BLaER1 treated with 17β-estradiol and CSF1 and Interleukin-3, amounts not matched to agents 10 nM and 100 nM (cell line): ENCODE results near the gene EPHB4.

Experiments
- H3K27ac ChIP-seq, 11 experiments: shearing (Covaris generic); formaldehyde crosslinking; 2 replicates each; pipeline ENCODE4 v1.8.1; 2022
- H3K27me3 ChIP-seq, 11 experiments: shearing (Covaris generic); formaldehyde crosslinking; 2 replicates each; pipeline ENCODE4 v1.8.1; 2022
- H3K36me3 ChIP-seq, 11 experiments: shearing (Covaris generic); formaldehyde crosslinking; 2 replicates each; pipeline ENCODE4 v1.8.1; 2022
- H3K4me1 ChIP-seq, 10 experiments: shearing (Covaris generic); formaldehyde crosslinking; 2 replicates each; pipeline ENCODE4 v1.8.1; 2022
- H3K4me2 ChIP-seq, 11 experiments: shearing (Covaris generic); formaldehyde crosslinking; 2 replicates each; pipeline ENCODE4 v1.8.1; 2022
- H3K4me3 ChIP-seq, 10 experiments: shearing (Covaris generic); formaldehyde crosslinking; 2 replicates each; pipeline ENCODE4 v1.8.1; 2022
- H3K9ac ChIP-seq, 11 experiments: shearing (Covaris generic); formaldehyde crosslinking; 2 replicates each; pipeline ENCODE4 v1.8.1; 2022
- H3K9me3 ChIP-seq, 11 experiments: shearing (Covaris generic); formaldehyde crosslinking; replicated peaks in 1 of 11; 2 replicates each; pipeline ENCODE4 v1.8.1; 2022
- H4K20me1 ChIP-seq, 11 experiments: shearing (Covaris generic); formaldehyde crosslinking; 2 replicates each; pipeline ENCODE4 v1.8.1; 2022
- Cebpa-rat ChIP-seq, 11 experiments: shearing (Covaris generic); IDR thresholded peaks; 2 replicates each; pipeline ENCODE4 v1.8.1; 2022

EPHB4 gene

DNA sequence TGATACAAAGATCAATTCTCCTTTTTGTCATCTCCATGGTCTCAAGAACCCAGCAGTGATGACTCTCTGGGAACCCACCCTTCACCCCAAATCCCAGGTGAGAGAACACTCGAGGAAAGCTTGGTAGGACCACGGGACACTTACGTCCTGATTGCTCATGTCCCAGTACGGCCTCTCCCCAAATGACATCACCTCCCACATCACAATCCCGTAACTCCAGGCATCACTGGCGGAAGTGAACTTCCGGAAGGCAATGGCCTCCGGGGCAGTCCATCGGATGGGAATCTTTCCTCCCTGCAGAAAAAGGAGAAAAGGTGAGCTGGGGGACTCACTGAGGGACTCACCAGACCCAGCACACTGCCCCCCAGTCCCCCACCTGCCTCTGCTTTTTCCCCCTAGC is 21.0 kb downstream of the EPHB4 start:
- Histone ChIP-seq H3K4me1 (peaks cover 41 to 58% (median 50%) of the 10 kb centered on the region in 10 experiments), H3K9ac (peak overlapping the region in 2 of 11 experiments; percentile 2 to 88; a peak in 2 of 22 replicates), H3K36me3 (peaks cover 69 to 89% (median 75%) of the 10 kb centered on the region in 11 experiments), H3K27me3 (no peaks in the 10 kb centered on the region), H3K27ac (peak overlapping the region in 5 of 11 experiments; percentile 88 to 99 (median 96); a peak in 6 of 22 replicates), H3K4me2 (peak overlapping the region in 2 of 11 experiments; percentile 96 to 99; a peak in 2 of 22 replicates), H3K9me3 (no peaks in the 10 kb centered on the region), H4K20me1 (no peaks in the 10 kb centered on the region), H3K4me3 (no peak overlapping the region)
- TF ChIP-seq Cebpa-rat (IDR thresholded peaks at IDR 0.05), result no peak

DNA sequence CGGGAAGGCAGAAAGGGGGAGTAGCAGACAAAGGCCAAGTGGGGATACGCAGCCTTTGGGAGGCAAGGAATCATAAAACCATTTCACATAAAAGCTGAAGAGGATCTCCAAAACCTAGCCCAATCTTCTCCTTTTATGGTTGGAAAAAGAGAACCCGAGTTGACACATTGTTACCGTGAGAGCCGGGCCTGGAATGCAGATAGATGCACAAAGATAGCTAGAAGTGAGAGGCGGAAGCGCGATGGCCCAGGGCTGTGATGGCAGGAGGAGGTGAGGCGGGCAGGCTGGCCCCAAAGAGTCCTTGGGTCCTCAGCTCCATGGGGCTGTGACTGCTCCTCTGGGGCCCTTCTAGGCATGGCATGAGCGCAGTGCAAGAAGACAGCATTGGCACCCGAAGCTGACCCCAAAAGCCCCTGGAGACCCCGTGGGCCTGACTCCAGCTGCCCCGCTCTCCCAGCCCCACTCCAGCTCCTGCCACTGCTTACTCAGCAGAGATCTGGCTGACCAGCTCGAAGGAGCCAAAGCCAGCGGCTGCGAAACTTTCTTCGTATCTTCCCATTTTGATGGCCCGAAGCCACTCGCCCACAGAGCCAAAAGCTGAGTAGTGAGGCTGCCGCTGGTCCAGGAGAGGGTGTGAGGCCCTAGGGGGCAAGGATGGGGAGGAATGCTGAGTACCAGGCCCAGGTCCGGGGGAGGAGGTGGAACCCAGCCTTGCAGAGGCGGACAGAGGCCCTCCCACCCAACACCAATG is 22.5 kb downstream of the EPHB4 start:
- Histone ChIP-seq H4K20me1 (no peaks in the 10 kb centered on the region), H3K9me3 (no peaks in the 10 kb centered on the region), H3K4me3 (peak overlapping the region in 1 of 10 experiments; percentile 12; a peak in 2 of 20 replicates), H3K9ac (peak overlapping the region in 10 of 11 experiments; percentile 21 to 92 (median 84); a peak in 17 of 22 replicates), H3K4me1 (peaks cover 55 to 72% (median 64%) of the 10 kb centered on the region in 10 experiments), H3K27ac (peak overlapping the region in 10 of 11 experiments; percentile 13 to 99 (median 94); a peak in 19 of 22 replicates), H3K36me3 (peaks cover 54 to 86% (median 61%) of the 10 kb centered on the region in 11 experiments), H3K27me3 (no peaks in the 10 kb centered on the region), H3K4me2 (peak overlapping the region; percentile 92 to 100 (median 99); a peak in 21 of 22 replicates)
- TF ChIP-seq Cebpa-rat (IDR thresholded peaks at IDR 0.05), result no peak

DNA sequence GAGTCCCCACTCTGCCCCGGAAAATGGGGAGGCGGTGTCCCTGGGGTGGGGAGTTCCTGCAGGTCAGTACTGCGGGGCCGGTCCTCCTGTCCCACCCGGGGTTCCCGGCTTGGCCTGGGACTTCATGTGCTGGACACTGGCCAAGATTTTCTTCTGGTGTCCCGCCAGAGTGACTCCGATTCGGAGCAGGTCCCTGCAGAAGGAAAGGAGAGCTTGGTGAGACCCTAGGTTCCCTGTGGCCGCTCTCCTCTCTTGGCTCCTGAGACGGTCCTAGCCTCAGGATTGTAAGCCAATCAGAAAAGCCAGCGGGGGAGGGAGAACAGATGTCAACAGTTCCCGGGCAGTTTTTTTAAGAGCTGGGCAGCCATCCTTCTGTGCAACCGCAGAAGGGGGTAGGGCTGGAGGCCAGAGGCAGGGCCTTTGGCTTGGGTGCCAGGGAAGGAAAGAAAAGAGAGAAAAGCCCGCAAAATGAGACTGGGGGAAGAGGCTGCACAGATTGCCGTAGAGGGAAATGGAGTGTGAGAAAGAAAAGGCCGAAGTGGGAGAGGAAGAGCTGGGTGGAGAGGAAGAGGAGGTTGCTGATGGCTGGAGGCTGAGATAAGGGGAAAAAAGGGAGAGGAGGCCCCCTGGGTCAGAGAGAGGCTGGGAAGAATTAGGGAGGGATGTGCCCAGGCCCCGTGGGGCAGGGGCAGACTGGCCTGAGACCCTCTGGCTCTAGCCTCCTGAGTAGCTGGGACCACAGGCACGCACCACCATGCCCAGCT is 23.7 kb downstream of the EPHB4 start:
- Histone ChIP-seq H3K4me1 (peaks cover 65 to 84% (median 73%) of the 10 kb centered on the region in 10 experiments), H3K4me2 (peak overlapping the region; percentile 92 to 100 (median 99)), H3K9me3 (0 out of 22 replicates have a peak, but pooled peaks cover 0 to 4% (median 0%) of the 10 kb centered on the region in 11 experiments), H3K9ac (peak overlapping the region; percentile 63 to 92 (median 84)), H3K4me3 (peak overlapping the region; percentile 39 to 68 (median 58)), H3K36me3 (peaks cover 42 to 73% (median 48%) of the 10 kb centered on the region in 11 experiments), H4K20me1 (no peaks in the 10 kb centered on the region), H3K27ac (peak overlapping the region; percentile 46 to 99 (median 93); a peak in 21 of 22 replicates), H3K27me3 (no peaks in the 10 kb centered on the region)
- TF ChIP-seq Cebpa-rat (IDR thresholded peaks at IDR 0.05), result no peak

DNA sequence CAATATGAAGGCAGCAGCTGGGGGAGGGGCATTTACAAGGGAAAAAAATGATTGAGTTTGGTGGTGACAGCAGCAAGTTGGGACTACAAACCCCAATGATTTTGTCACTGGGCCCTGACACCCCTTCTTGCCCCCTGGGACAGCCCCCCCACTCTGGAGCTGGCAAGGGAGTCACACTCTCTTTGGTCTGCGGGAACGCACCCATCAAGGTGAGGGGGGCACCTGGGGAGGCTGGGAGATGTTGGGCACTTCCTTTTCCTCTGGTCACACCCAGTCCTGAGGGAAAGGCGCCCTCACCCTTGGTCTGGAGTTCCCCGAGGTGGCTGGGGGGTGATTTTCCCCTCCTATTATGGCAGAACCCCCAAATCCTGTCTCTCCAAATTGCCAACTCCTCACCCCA is 24.4 kb downstream of the EPHB4 start:
- Histone ChIP-seq H3K4me3 (peak overlapping the region; percentile 39 to 68 (median 58)), H4K20me1 (no peaks in the 10 kb centered on the region), H3K4me1 (peaks cover 68 to 91% (median 79%) of the 10 kb centered on the region in 10 experiments), H3K9ac (peak overlapping the region; percentile 63 to 92 (median 84)), H3K36me3 (peaks cover 35 to 67% (median 42%) of the 10 kb centered on the region in 11 experiments), H3K27ac (peak overlapping the region; percentile 46 to 99 (median 93); a peak in 21 of 22 replicates), H3K4me2 (peak overlapping the region; percentile 92 to 100 (median 99)), H3K27me3 (no peaks in the 10 kb centered on the region), H3K9me3 (0 out of 22 replicates have a peak, but pooled peaks cover 0 to 4% (median 0%) of the 10 kb centered on the region in 11 experiments)
- TF ChIP-seq Cebpa-rat (IDR thresholded peaks at IDR 0.05), result no peak

DNA sequence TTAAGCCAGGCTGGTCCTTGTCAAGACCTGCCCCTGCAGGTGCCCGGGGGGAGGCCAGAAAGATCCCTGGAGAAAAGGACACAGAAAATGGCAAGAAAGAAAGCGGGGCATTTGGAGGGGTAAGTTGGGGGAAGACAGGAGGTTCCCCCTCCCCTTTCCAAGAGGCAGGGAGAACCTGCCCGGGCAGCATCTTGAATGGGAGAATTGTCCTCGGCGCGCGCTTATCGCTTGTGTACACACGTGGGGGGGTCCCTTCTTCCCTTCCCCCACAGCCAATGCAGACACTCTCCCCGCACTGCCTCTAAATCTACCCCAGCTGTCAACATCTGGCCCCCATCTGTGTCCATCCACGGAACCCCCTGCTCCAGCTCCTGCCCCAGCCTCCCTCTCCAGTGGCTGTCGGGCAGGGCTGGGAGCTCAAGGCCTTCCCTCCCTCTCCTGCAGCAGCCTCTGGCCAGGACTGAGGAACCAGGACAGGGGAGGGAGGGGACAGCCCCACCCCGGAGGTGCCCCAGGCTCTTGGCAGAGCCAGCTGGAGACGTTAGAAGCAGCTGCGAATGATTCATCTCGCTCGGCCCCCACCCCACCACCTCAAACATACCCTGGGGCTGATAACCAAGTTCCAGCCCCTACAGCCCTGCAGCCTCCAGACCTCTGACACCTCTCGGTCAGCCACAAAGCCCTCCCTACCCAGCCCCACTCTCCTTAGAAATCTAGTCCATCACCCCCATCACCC is 25.3 kb downstream of the EPHB4 start:
- Histone ChIP-seq H3K4me2 (peak overlapping the region; percentile 92 to 100 (median 99)), H4K20me1 (no peaks in the 10 kb centered on the region), H3K4me3 (peak overlapping the region in 8 of 10 experiments; percentile 39 to 68 (median 60); a peak in 14 of 20 replicates), H3K9ac (peak overlapping the region; percentile 41 to 92 (median 84); a peak in 20 of 22 replicates), H3K4me1 (peaks cover 68 to 98% (median 87%) of the 10 kb centered on the region in 10 experiments), H3K27ac (peak overlapping the region in 10 of 11 experiments; percentile 60 to 99 (median 94); a peak in 20 of 22 replicates), H3K36me3 (peaks cover 26 to 57% (median 33%) of the 10 kb centered on the region in 11 experiments), H3K9me3 (0 out of 22 replicates have a peak, but pooled peaks cover 0 to 4% (median 0%) of the 10 kb centered on the region in 11 experiments), H3K27me3 (no peaks in the 10 kb centered on the region)
- no peak for TF ChIP-seq Cebpa-rat (IDR thresholded peaks at IDR 0.05)

DNA sequence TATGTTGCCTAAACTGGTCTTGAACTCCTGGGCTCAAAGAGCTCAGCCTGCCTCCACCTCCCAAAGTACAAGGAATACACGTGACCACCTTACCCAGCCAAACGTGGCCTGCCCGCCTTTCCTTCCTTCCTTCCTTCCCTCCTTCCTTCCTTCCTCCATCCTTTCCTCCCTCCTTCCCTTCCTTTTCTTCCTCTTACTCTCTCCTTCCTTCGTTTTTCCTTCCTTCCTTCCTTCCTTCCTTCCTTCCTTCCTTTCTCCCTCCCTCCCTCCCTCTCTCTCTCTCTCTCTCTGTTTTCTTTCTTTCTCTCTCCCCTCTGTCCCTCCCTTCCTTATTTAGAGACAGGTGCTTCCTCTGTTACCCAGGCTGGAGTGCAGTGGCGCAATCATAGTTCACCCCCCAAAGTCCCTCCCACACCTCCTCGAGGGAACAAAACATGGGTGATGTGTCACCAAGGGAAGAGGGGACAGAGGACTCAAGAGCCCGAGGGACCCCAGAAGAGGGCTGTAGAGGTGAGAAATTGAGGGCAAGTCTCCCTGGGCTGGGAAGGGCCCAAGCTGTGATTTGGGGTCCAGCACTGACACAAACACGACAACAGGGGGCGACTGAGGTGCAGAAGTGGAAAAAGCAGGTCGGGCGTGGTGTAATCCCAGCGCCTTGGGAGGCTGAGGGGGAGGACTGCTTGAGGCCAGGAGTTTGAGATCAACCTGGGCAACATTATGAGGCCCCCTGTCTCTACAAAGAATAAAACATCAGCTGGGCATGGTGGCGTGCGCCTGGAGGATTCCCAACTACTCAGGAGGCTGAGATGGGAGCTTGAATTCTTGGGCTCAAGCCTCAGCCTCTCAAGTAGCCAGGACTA is 28.1 kb downstream of the EPHB4 start:
- Histone ChIP-seq H3K4me3 (0 out of 20 replicates have a peak overlapping the region, but pooled peaks of 1 of the 10 experiments have one; percentile 11), H3K9me3 (0 out of 22 replicates have a peak, but pooled peaks cover 0 to 4% (median 0%) of the 10 kb centered on the region in 11 experiments), H3K4me2 (peak overlapping the region; percentile 52 to 100 (median 99)), H3K4me1 (peaks cover 63 to 97% (median 87%) of the 10 kb centered on the region in 10 experiments), H4K20me1 (no peaks in the 10 kb centered on the region), H3K27ac (peak overlapping the region in 10 of 11 experiments; percentile 43 to 99 (median 94); a peak in 19 of 22 replicates), H3K27me3 (no peaks in the 10 kb centered on the region), H3K9ac (peak overlapping the region in 10 of 11 experiments; percentile 10 to 92 (median 84); a peak in 19 of 22 replicates), H3K36me3 (peaks cover 0 to 30% (median 5%) of the 10 kb centered on the region in 11 experiments; a peak in 14 of 22 replicates)
- TF ChIP-seq Cebpa-rat (IDR thresholded peaks at IDR 0.05), result peak in 8 of 11 experiments; percentile 58 to 92 (median 80); a peak in 16 of 22 replicates

DNA sequence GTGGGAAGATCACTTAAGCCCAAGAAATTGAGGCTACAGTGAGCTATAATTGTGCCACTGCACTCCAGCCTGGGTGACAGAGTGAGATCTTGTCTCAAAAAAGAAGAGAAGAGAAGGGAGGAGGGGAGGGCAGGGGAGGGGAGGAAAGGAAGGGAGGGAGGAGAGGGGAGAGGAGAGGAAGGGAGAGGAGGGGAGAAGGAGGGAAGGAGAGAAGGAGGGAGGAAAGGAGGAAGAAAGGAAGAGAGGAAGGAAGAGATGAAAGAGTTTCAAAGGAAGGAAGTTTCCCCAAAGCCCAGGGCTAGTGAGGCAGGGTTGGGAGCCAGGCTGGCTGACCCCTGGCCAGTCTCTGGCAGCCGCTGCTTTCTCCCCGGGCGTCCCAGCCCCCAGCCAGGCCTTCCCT is 32.6 kb downstream of the EPHB4 start:
- Histone ChIP-seq H3K27me3 (no peaks in the 10 kb centered on the region), H3K9me3 (0 out of 22 replicates have a peak, but pooled peaks cover 0 to 4% (median 0%) of the 10 kb centered on the region in 11 experiments), H3K4me2 (peak overlapping the region; percentile 41 to 73 (median 60); a peak in 20 of 22 replicates), H3K9ac (peak overlapping the region in 5 of 11 experiments; percentile 17 to 46 (median 36); a peak in 6 of 22 replicates), H4K20me1 (no peaks in the 10 kb centered on the region), H3K4me3 (no peak overlapping the region), H3K4me1 (peaks cover 35 to 96% (median 75%) of the 10 kb centered on the region in 10 experiments), H3K27ac (peak overlapping the region in 8 of 11 experiments; percentile 43 to 71 (median 58); a peak in 14 of 22 replicates), H3K36me3 (no peaks in the 10 kb centered on the region)
- no peak for TF ChIP-seq Cebpa-rat (IDR thresholded peaks at IDR 0.05)
